Skeletal muscle cell (primary cell): ENCODE results near the gene VRTN.

Experiments used
- DNase-seq: peaks from one replicate; pipeline ENCODE4 v3.0.0-alpha.2; 2010; ENCODE audit warnings: low read depth
- H3K4me3 ChIP-seq: 2 replicates; pipeline ENCODE4 v1.5.1; 2011; ENCODE audit warnings: low read depth, mild to moderate bottlenecking, control low read depth, low read length, moderate library complexity

The VRTN gene

GRCh38 chr14:74391479-74391878 lies 43.2 kb downstream of the VRTN start:
- DNase-seq, result no peak
- no peak overlapping the region for H3K4me3 ChIP-seq

- DNase-seq, result no peak
- no peak overlapping the region for H3K4me3 ChIP-seq
Measured at GRCh38 chr14:74392616-74393570, 44.6 kb downstream of the VRTN start.

- H3K4me3 ChIP-seq, result no peak overlapping the region
- no peak for DNase-seq
Measured at GRCh38 chr14:74394549-74394948, 46.3 kb downstream of the VRTN start.

- no peak overlapping the region for H3K4me3 ChIP-seq
- DNase-seq, result no peak
Measured at GRCh38 chr14:74395094-74395493, 46.8 kb downstream of the VRTN start.

- no peak for DNase-seq
- H3K4me3 ChIP-seq, result no peak overlapping the region
Measured at GRCh38 chr14:74400031-74400685, 51.9 kb downstream of the VRTN start.

GRCh38 chr14:74400919-74401503 lies 52.7 kb downstream of the VRTN start:
- DNase-seq, result no peak
- H3K4me3 ChIP-seq, result no peak overlapping the region

- DNase-seq, result no peak
- H3K4me3 ChIP-seq, result no peak overlapping the region
Measured at GRCh38 chr14:74401504-74402241, 53.4 kb downstream of the VRTN start.

GRCh38 chr14:74402401-74403251 lies 54.4 kb downstream of the VRTN start:
- DNase-seq, result no peak
- H3K4me3 ChIP-seq, result no peak overlapping the region

GRCh38 chr14:74403619-74404417 lies 55.5 kb downstream of the VRTN start:
- no peak for DNase-seq
- no peak overlapping the region for H3K4me3 ChIP-seq

- H3K4me3 ChIP-seq, result no peak overlapping the region
Measured at GRCh38 chr14:74404435-74404834, 56.2 kb downstream of the VRTN start.

GRCh38 chr14:74405663-74406062 lies 57.4 kb downstream of the VRTN start:
- H3K4me3 ChIP-seq, result no peak overlapping the region
- DNase-seq, result no peak

More at GRCh38 chr14:74404435-74404834, 56.2 kb downstream of the VRTN start:
- DNase-seq, result no peak

GRCh38 chr14:74407021-74407800 lies 58.9 kb downstream of the VRTN start:
- no peak for DNase-seq
- no peak overlapping the region for H3K4me3 ChIP-seq

- H3K4me3 ChIP-seq, result no peak overlapping the region
- no peak for DNase-seq
Measured at GRCh38 chr14:74407801-74408154, 59.5 kb downstream of the VRTN start.

GRCh38 chr14:74408870-74409269 lies 60.6 kb downstream of the VRTN start:
- no peak overlapping the region for H3K4me3 ChIP-seq
- no peak for DNase-seq

GRCh38 chr14:74409441-74409840 lies 61.2 kb downstream of the VRTN start:
- H3K4me3 ChIP-seq, result no peak overlapping the region
- DNase-seq, result no peak
